Measurements from ENCODE around the gene C2orf68. TPM values are rescaled to one million over a fixed set of nuclear protein-coding genes. Genes with fewer than 3 reads are reported as not detected.
"Not testable (repeated sequence)": the region's sequence is repeated elsewhere in the genome, so short reads cannot be mapped to it uniquely, and the experiment has no call there.

C2orf68 gene
- total RNA-seq, result 36.6 and 36.9 TPM in 2 replicates

DNA sequence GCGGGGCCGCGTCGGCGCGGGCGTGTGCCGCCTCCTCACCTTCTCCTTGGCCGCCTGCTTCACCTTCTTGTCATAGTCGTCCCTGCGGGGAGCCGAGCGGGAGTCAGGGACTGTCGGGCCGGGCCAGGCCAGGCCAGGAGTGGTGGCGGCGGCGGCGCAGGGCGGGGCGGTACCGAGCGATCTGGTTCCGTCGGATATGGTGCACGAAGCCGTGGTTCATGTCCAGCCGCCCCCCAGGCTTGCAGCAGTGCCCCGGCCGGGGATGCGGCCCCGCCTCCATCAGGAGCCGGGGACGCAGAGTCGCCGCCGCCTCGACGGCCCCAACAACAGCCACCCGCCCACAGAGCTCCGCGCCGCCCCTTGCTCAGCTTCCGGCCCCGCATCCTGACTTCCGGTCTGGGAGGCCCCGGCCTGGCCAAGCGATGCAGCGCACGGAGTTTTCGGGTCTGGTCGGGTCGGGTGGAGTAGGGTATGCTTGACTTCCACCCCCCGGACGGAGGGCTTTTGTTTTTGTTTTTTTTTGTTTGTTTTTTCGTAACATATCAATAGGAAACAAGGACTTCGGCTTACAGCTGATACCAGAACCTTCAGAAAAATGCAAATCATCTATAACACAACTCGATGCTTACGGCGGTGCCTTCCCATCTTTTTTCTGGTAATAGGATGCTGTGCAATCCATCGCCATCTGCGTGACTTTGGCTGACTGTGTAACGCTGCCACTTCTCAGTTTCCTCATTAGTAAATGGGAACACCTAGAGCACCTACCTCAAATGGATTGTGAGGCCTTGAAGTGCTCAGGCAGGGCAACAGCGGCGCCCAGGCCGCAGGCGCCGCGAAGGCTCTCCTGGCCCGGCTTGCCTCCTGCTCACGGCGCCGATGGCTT lies at the start of gene C2orf68:
C2orf68 (minus strand) TSS at position 362 of the 883 bp plus-strand sequence; CDS start at position 280, 82 bp downstream.
- peaks cover 30% of the 10 kb centered on the region for H3K36me3 Mint-ChIP-seq (ENCODE audit: low read depth)
- H3K27ac Mint-ChIP-seq, result peak within 1 kb of the TSS; percentile 91
- no peaks in the 10 kb centered on the region for H3K27me3 Mint-ChIP-seq
- H3K4me3 Mint-ChIP-seq, result peak within 1 kb of the TSS; percentile 92
- DNase-seq, result peak; percentile 97
- no peaks in the 10 kb centered on the region for H3K9me3 Mint-ChIP-seq
- H3K4me1 Mint-ChIP-seq, result peaks cover 13% of the 10 kb centered on the region
- intact Hi-C loops (cut with micrococcal nuclease), result loop anchor here (1.0 to 10.0 kb wide), 3 partner anchors 10 to 583 kb away; partner anchors contain the start of genes IMMT, MAT2A, MRPL35 and TMEM150A

DNA sequence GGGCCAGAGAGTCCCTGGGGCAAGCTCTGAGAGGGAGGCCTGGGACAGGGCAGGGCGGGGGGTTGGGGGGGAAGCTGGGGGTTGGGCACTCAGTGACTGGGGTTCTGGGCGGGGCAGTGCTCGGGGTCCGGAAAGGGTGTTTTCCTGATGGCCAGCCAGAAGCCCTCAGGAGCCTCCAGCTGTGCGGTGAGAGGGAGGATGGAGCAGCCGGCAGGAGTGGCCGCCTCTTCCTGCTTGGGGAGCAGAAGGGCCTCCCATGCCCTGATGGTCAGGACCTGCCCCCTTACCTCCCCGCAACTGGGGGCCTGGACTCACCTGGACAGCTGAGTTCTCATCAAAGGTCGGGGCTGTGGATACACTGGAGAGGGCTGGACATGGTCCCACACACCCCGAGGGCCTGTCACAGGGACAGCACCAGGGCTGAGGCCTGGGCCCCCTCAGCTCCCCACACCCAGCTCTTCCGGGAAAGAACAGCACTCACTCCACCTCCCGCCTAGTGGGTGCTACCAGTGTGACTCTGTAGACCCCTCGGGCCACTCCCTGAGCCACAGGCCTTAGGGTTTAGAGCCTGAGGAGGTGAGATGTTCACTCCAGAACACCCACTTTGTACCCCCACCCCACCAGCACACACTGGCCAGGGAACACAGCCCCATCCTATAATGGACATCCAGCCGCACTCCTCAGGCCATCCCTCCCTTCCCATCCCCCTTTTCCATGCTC lies 49.4 kb upstream of the C2orf68 start:
- no peak for DNase-seq
- Mint-ChIP-seq H3K4me3 (no peak overlapping the region), H3K36me3 (ENCODE audit: low read depth) (peaks cover 6% of the 10 kb centered on the region), H3K27ac (no peak overlapping the region), H3K4me1 (no peaks in the 10 kb centered on the region), H3K9me3 (no peaks in the 10 kb centered on the region), H3K27me3 (no peaks in the 10 kb centered on the region)
- intact Hi-C loops (cut with micrococcal nuclease), result no loop called here

DNA sequence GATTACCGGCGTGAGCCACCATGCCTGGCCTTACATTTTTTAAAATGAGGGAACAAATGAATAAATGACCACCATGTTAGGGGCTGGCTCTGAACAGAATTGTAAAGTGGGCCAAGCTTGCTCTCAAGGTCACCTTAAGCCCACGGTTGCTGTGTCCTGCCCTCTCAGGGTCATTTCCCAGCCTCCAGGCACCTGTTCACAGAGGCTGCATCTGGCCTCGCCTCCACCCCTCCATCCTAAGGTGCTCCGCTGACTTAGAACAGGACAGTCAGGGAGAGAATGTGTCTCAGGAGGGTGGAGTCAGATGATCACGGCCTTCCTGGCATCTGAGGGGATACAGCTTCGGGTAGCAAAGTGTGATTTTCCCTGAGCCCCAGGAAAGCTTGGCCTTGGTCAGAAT lies 48.9 kb upstream of the C2orf68 start:
- Mint-ChIP-seq H3K27me3 (no peaks in the 10 kb centered on the region), H3K4me1 (no peaks in the 10 kb centered on the region), H3K27ac (no peak overlapping the region), H3K36me3 (ENCODE audit: low read depth) (peaks cover 10% of the 10 kb centered on the region), H3K4me3 (no peak overlapping the region), H3K9me3 (no peaks in the 10 kb centered on the region)
- intact Hi-C loops (cut with micrococcal nuclease), result no loop called here
- no peak for DNase-seq

DNA sequence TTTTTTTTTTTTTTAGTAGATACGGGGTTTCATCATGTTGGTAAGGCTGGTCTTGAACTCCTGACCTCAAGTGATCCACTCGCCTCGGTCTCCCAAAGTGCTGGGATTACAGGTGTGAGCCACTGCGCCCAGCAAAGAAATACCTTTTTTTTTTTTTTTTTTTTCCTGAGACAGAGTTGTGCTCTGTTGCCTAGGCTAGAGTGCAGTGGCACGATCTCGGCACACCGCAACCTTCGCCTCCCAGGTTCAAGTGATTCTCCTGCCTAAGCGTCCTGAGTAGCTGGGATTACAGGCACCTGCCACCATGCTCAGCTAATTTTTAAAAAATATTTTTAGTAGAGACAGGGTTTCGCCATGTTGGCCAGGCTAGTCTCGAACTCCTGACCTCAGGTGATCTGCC lies 48.4 kb upstream of the C2orf68 start:
- intact Hi-C loops (cut with micrococcal nuclease); DNase-seq; H3K27ac Mint-ChIP-seq: not testable (repeated sequence)

GRCh38 chr2:85659324-85659981 lies 47.6 kb upstream of the C2orf68 start:
- H3K4me3 Mint-ChIP-seq, result no peak overlapping the region
- H3K27me3 Mint-ChIP-seq, result no peaks in the 10 kb centered on the region
- intact Hi-C loops (cut with micrococcal nuclease), result no loop called here
- no peaks in the 10 kb centered on the region for H3K9me3 Mint-ChIP-seq
- peaks cover 10% of the 10 kb centered on the region for H3K36me3 Mint-ChIP-seq (ENCODE audit: low read depth)
- H3K27ac Mint-ChIP-seq, result no peak overlapping the region
- no peak for DNase-seq
- H3K4me1 Mint-ChIP-seq, result no peaks in the 10 kb centered on the region

More for the DNA sequence above, 48.4 kb upstream of the C2orf68 start:
- not testable (repeated sequence) for H3K9me3 Mint-ChIP-seq; H3K4me1 Mint-ChIP-seq; H3K4me3 Mint-ChIP-seq; H3K36me3 Mint-ChIP-seq (ENCODE audit: low read depth); H3K27me3 Mint-ChIP-seq

GRCh38 chr2:85657399-85657798 lies 45.5 kb upstream of the C2orf68 start:
- H3K9me3 Mint-ChIP-seq; DNase-seq; H3K4me3 Mint-ChIP-seq; H3K27me3 Mint-ChIP-seq; intact Hi-C loops (cut with micrococcal nuclease); H3K4me1 Mint-ChIP-seq: not testable (repeated sequence)
- Mint-ChIP-seq H3K27ac (peak overlapping the region; percentile 13), H3K36me3 (ENCODE audit: low read depth) (peaks cover 20% of the 10 kb centered on the region)

DNA sequence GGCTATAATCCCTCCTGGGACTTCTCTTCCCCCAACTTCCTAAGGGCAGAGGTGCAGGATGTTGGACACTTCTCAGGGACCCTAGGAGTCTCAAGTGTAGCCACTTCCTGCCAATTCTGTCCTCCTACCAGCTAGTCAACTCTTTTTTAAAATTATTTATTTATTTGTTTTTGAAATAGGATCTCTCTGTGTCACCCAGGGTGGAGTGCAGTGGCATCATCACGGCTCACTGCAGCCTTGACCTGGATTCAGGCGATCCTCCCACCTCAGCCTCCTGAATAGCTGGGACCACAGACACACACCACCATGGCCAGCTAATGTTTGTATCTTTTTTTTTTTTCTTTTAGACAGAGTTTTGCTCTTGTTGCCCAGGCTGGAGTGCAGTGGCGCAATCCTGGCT lies 44.6 kb upstream of the C2orf68 start:
- Mint-ChIP-seq H3K36me3 (ENCODE audit: low read depth) (peaks cover 24% of the 10 kb centered on the region), H3K9me3 (no peaks in the 10 kb centered on the region), H3K4me3 (no peak overlapping the region), H3K27ac (no peak overlapping the region), H3K4me1 (peaks cover 2% of the 10 kb centered on the region), H3K27me3 (no peaks in the 10 kb centered on the region)
- intact Hi-C loops (cut with micrococcal nuclease), result no loop called here
- no peak for DNase-seq

DNA sequence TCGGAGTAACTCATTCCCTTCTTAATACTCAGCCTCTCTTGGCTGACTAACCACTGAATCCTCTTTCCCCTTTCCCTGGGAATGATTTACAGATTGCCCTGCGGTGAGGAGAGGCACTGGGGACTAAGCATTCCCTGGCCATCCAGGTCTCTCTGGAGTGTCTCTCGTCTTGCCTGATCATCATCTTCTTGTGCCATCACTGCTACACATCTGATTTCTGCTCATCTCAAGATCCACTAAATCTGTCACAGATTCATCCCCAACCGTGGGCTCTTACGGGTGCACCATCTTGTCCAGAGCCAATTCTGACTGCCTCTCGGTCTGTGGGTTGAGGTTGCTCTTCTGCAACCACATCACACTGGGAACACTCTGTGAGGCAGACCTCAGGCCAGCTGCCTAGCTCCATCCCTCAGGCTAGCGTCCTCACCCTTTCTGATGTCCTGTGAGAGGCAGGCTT lies 44.1 kb upstream of the C2orf68 start:
- H3K36me3 Mint-ChIP-seq (ENCODE audit: low read depth), result peaks cover 27% of the 10 kb centered on the region
- no peaks in the 10 kb centered on the region for H3K27me3 Mint-ChIP-seq
- no peak for DNase-seq
- H3K9me3 Mint-ChIP-seq, result no peaks in the 10 kb centered on the region
- H3K27ac Mint-ChIP-seq, result no peak overlapping the region
- peaks cover 2% of the 10 kb centered on the region for H3K4me1 Mint-ChIP-seq
- intact Hi-C loops (cut with micrococcal nuclease), result no loop called here
- H3K4me3 Mint-ChIP-seq, result no peak overlapping the region

- Mint-ChIP-seq H3K9me3 (no peaks in the 10 kb centered on the region), H3K4me3 (no peak overlapping the region), H3K4me1 (peaks cover 2% of the 10 kb centered on the region), H3K27ac (no peak overlapping the region), H3K27me3 (no peaks in the 10 kb centered on the region), H3K36me3 (ENCODE audit: low read depth) (peaks cover 38% of the 10 kb centered on the region)
- intact Hi-C loops (cut with micrococcal nuclease), result no loop called here
- DNase-seq, result no peak
Measured at GRCh38 chr2:85653996-85654395, 42.1 kb upstream of the C2orf68 start.

- H3K36me3 Mint-ChIP-seq (ENCODE audit: low read depth), result peaks cover 51% of the 10 kb centered on the region
- intact Hi-C loops (cut with micrococcal nuclease), result no loop called here
- H3K4me1 Mint-ChIP-seq, result peaks cover 2% of the 10 kb centered on the region
- no peaks in the 10 kb centered on the region for H3K27me3 Mint-ChIP-seq
- no peaks in the 10 kb centered on the region for H3K9me3 Mint-ChIP-seq
- H3K27ac Mint-ChIP-seq, result no peak overlapping the region
- no peak overlapping the region for H3K4me3 Mint-ChIP-seq
- DNase-seq, result no peak
Measured at GRCh38 chr2:85652056-85652455, 40.2 kb upstream of the C2orf68 start.

DNA sequence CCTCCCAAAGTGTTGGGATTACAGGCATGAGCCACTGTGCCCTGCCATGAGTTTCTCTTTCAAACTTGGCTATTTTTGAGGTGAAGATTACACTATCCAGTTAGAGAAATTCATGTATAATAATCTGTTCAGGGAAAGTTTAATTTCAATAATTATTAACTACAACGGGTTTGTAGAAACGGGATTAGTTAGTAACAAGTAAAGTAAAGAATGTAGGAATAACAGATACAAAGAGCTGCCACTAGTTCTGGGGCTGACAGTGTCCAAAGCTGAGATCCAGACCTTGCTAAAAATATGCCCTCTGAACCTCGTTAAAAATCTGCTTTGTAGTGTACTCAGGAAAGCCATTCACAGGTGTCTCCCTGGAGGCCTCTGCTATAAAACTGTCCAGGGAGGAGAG lies 39.2 kb upstream of the C2orf68 start:
- Mint-ChIP-seq H3K4me3 (no peak overlapping the region), H3K36me3 (ENCODE audit: low read depth) (peaks cover 56% of the 10 kb centered on the region), H3K4me1 (peaks cover 2% of the 10 kb centered on the region), H3K27ac (no peak overlapping the region), H3K9me3 (no peaks in the 10 kb centered on the region), H3K27me3 (no peaks in the 10 kb centered on the region)
- no peak for DNase-seq
- intact Hi-C loops (cut with micrococcal nuclease), result no loop called here

DNA sequence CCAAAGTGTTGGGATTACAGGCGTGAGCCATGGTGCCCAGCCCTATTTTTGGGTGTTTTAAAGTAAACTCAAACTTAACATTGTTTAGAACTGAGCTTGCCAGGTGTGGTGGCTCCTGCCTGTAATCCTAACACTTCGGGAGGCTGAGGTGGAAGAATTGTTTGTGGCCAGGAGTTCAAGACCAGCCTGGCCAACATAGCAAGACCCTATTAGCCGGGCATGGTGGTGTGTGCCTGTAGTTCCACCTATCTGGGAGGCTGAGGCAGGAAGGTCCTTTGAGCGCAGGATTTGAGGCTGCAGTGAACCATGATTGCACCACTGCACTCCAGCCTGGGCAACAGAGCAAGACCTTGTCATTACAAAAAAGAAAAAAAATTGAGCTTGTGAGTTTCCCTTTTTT lies 38.6 kb upstream of the C2orf68 start:
- no peaks in the 10 kb centered on the region for H3K9me3 Mint-ChIP-seq
- intact Hi-C loops (cut with micrococcal nuclease), result no loop called here
- peaks cover 2% of the 10 kb centered on the region for H3K4me1 Mint-ChIP-seq
- no peak overlapping the region for H3K4me3 Mint-ChIP-seq
- no peak overlapping the region for H3K27ac Mint-ChIP-seq
- H3K36me3 Mint-ChIP-seq (ENCODE audit: low read depth), result peaks cover 59% of the 10 kb centered on the region
- no peak for DNase-seq
- H3K27me3 Mint-ChIP-seq, result no peaks in the 10 kb centered on the region

- Mint-ChIP-seq H3K4me3 (no peak overlapping the region), H3K9me3 (no peaks in the 10 kb centered on the region), H3K4me1 (peaks cover 2% of the 10 kb centered on the region), H3K27ac (no peak overlapping the region), H3K36me3 (ENCODE audit: low read depth) (peaks cover 63% of the 10 kb centered on the region), H3K27me3 (no peaks in the 10 kb centered on the region)
- no peak for DNase-seq
- intact Hi-C loops (cut with micrococcal nuclease), result no loop called here
Measured at GRCh38 chr2:85649201-85650190, 37.6 kb upstream of the C2orf68 start.
